Measurements from ENCODE around the gene TMEM151B. TPM values are rescaled to one million over a fixed set of nuclear protein-coding genes. Genes with fewer than 3 reads are reported as not detected.

TMEM151B gene
- total and polyA plus RNA-seq, 10 of the 15 experiments (the other 5 are each of a cell fraction or from before 2014, with no cell fraction given): 0.01 to 0.19 (median 0.05) TPM; not detected in 6

GRCh38 chr6:44271406-44271723, 1.1 kb downstream of the TMEM151B start:
- Histone ChIP-seq H3K4me1 (ENCODE audit: control insufficient read depth, insufficient read depth, low read length) (peaks cover 15% of the 10 kb centered on the region), H3K9ac (ENCODE audit: control insufficient read depth, insufficient read depth, low read length) (no peak overlapping the region), H3K4me2 (ENCODE audit: control insufficient read depth, insufficient read depth) (no peak overlapping the region; the same call in 1 of the 2 replicates), H3K79me2 (ENCODE audit: control insufficient read depth, insufficient read depth, low read length) (no peaks in the 10 kb centered on the region; the same call in 1 of the 2 replicates), H3K4me3 (no peak overlapping the region), H3K36me3 (ENCODE audit: control insufficient read depth in 2 of 2, insufficient read depth in 2 of 2, low read length in 1 of 2) (no peaks in the 10 kb centered on the region), H4K20me1 (ENCODE audit: control insufficient read depth, insufficient read depth) (no peaks in the 10 kb centered on the region), H3K9me3 (replicated peaks; ENCODE audit: control insufficient read depth, insufficient read depth, low read length) (no peaks in the 10 kb centered on the region), H3K27ac (ENCODE audit: control insufficient read depth, insufficient read depth) (no peak overlapping the region), H2AFZ (ENCODE audit: control insufficient read depth, low read depth, low read length) (no peak overlapping the region), H3K27me3 (replicated peaks in 1 of 2; ENCODE audit: control insufficient read depth in 2 of 2, insufficient read depth in 2 of 2, low read length in 1 of 2) (peaks cover 4 to 15% of the 10 kb centered on the region in 2 experiments; a peak in 3 of 4 replicates)
- in situ Hi-C loops (cut with MboI): no loop called here
- intact Hi-C loops (cut with micrococcal nuclease; ENCODE audit: unreplicated experiment): no loop called here
- no peak for ATAC-seq
- FAIRE-seq: no peak
- WGBS (ENCODE audit: insufficient coverage, insufficient replicate concordance, low lambda C conversion rate, missing lambda C conversion rate): 51% methylated on average over 6 of the region's 6 CpGs
- RAD21 ChIA-PET (ENCODE audit: unreplicated experiment): no interaction called here
- SMC1A ChIA-PET (ENCODE audit: uncharacterized antibody, unreplicated experiment): no interaction called here
- POLR2A ChIA-PET: no interaction called here
- DNase-seq (ENCODE audit: low read depth, low spot score): no peak
- no peak for TF ChIP-seq IRF3 (IDR thresholded peaks at IDR 0.05)
- TF ChIP-seq SUZ12 (IDR thresholded peaks at IDR 0.05; ENCODE audit: unreplicated experiment): no peak
- TF ChIP-seq RAD21 (IDR thresholded peaks at IDR 0.05; ENCODE audit: insufficient read depth, low read depth, low read length): no peak
- no peak for TF ChIP-seq BMI1 (IDR thresholded peaks at IDR 0.05; ENCODE audit: borderline replicate concordance)
- TF ChIP-seq EED (IDR thresholded peaks at IDR 0.05; ENCODE audit: low read depth): no peak
- no peak for TF ChIP-seq SMC3 (IDR thresholded peaks at IDR 0.05; ENCODE audit: borderline replicate concordance, low read length)
- TF ChIP-seq ZNF687 (IDR thresholded peaks at IDR 0.05): no peak
- TF ChIP-seq ZNF207 (IDR thresholded peaks at IDR 0.05; ENCODE audit: borderline replicate concordance): no peak
- no peak for TF ChIP-seq STAT1 (conservative IDR thresholded peaks at IDR 0.05)
- TF ChIP-seq SIN3A (IDR thresholded peaks at IDR 0.05; ENCODE audit: low read depth, low read length): no peak
- TF ChIP-seq EGR1 (IDR thresholded peaks at IDR 0.05; ENCODE audit: borderline replicate concordance in 1 of 2, low read depth in 2 of 2, low read length in 2 of 2): no peak
- CTCF ChIA-PET: interaction anchor here (1.4 to 1.9 kb wide), 3 partner anchors 18 to 43 kb away, joined by 3 to 4 read pairs (median 4); no protein-coding TSS in a partner anchor
- BruUV-seq (replicated peaks): no TSS peak

All from GM12878 (cell line).